ENCODE results near the gene CCT8L2. TPM values are rescaled to one million over a fixed set of nuclear protein-coding genes. Genes with fewer than 3 reads are reported as not detected.
"Not testable (repeated sequence)": the region's sequence is repeated elsewhere in the genome, so short reads cannot be mapped to it uniquely, and the experiment has no call there.

Gene CCT8L2
- polyA plus RNA-seq, 2 of the 4 experiments (the other 2 are of a cell fraction): not detected

- POLR2A ChIA-PET; H3K27ac ChIP-seq; FAIRE-seq; DNase-seq (ENCODE audit: low read depth in 1 of 2, low spot score in 1 of 2); H3K9me3 ChIP-seq; H3K4me3 ChIP-seq; H3K4me2 ChIP-seq; H3K4me1 ChIP-seq; CTCF ChIA-PET; ATAC-seq: not testable (repeated sequence)
- WGBS (ENCODE audit: missing lambda C conversion rate): 35% methylated on average over 7 of the region's 8 CpGs
Measured at GRCh38 chr22:16555077-16555994, 37.3 kb downstream of the CCT8L2 start.

GRCh38 chr22:16543310-16543709, 49.3 kb downstream of the CCT8L2 start:
- H3K4me1 ChIP-seq; FAIRE-seq; POLR2A ChIA-PET; H3K4me3 ChIP-seq; H3K4me2 ChIP-seq; CTCF ChIA-PET; ATAC-seq; H3K9me3 ChIP-seq; DNase-seq (ENCODE audit: low read depth in 1 of 2, low spot score in 1 of 2); H3K27ac ChIP-seq: not testable (repeated sequence)
- WGBS (ENCODE audit: missing lambda C conversion rate): 0% methylated on average over 1 of the region's 1 CpG

Other genes with a start within 250 kb of the CCT8L2 start
- not detected in 2 replicates for gene XKR3, start 232.6 kb upstream of the CCT8L2 start, polyA plus RNA-seq (2011; rRNA removed)
- not detected in 3 replicates for gene XKR3, start 232.6 kb upstream of the CCT8L2 start, polyA plus RNA-seq (2017; fragmentation: RNase III; extraction: RNeasy Plus Mini Kit Qiagen cat#74134 plus additional on column Dnase treatment)